ENCODE data around the gene VOPP1.

The VOPP1 gene

GRCh38 chr7:55509322-55509721 is 63.0 kb downstream of the VOPP1 start:
- POLR2A ChIA-PET = no interaction called here
- DNase-seq = no peak
- H3K27me3 ChIP-seq (replicated peaks in 2 of 5; ENCODE audit: control insufficient read depth in 4 of 5, insufficient read depth in 5 of 5, low read length in 4 of 5) = no peaks in the 10 kb centered on the region
- no peak overlapping the region for H3K4me3 ChIP-seq (ENCODE audit: control insufficient read depth in 1 of 7, extremely low read depth in 1 of 7, insufficient read depth in 4 of 7, low read depth in 2 of 7, low read length in 6 of 7)
- H3K36me3 ChIP-seq (ENCODE audit: control insufficient read depth in 4 of 4, insufficient read depth in 4 of 4, low read length in 3 of 4) = peaks cover 0 to 9% (median under 1%) of the 10 kb centered on the region in 4 experiments
- CTCF ChIA-PET = interaction anchor here (1.3 to 1.5 kb wide), 2 partner anchors 14 to 94 kb away, joined by 3 to 4 read pairs; no protein-coding TSS in a partner anchor
- H3K9me3 ChIP-seq (ENCODE audit: control extremely low read depth in 1 of 5, control insufficient read depth in 4 of 5, insufficient read depth in 2 of 5, low read depth in 1 of 5, low read length in 4 of 5) = no peaks in the 10 kb centered on the region
- no peak overlapping the region for H3K27ac ChIP-seq (ENCODE audit: insufficient read depth in 1 of 2, low read depth in 1 of 2, low read length in 2 of 2, poor library complexity in 1 of 2, severe bottlenecking in 2 of 2)
- no peaks in the 10 kb centered on the region for H3K4me1 ChIP-seq (ENCODE audit: control extremely low read depth in 1 of 4, control insufficient read depth in 4 of 4, insufficient read depth in 4 of 4, low read length in 3 of 4)
- no CpG with 5 or more reads among the region's 1 CpG for WGBS (ENCODE audit: insufficient coverage)

DNA sequence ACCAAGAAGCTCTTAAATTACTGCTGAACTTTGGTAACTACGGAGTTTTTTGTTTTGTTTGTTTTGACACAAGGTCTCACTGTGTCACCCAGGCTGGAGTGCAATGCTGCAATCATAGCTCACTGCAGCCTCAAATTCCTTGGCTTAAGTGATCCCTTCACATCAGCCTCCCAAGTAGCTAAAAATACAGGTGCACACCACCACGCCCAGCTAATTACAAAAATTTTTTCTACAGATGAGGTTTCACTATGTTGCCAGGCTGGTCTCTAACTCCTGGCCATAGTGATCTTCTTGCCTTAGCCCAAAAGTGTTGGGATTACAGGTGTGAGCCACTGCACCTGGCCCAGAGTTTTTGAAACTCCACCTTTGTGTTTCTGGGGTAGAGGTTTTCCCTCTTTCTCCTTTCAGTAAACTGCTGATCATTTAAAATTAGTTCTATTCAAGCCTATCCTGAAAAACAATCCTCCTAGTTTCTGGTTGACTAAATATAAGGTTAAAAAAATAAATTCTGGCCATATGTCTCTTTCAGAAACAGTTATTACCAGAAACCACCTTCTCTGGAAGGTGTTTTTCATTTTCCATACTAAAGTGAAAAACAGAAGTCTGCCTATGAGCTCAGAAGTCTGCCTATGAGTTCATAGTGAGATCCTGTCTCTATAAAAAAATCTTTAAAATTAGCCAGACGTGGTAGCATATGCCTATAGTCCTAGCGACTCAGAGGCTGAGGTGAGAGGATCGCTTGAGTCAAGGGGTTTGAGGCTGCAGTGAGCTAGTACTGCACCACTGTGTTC is 63.9 kb downstream of the VOPP1 start:
- peaks cover 0 to 5% (median 1%) of the 10 kb centered on the region in 4 experiments for H3K36me3 ChIP-seq (ENCODE audit: control insufficient read depth in 4 of 4, insufficient read depth in 4 of 4, low read length in 3 of 4)
- ChIA-PET POLR2A (no interaction called here), CTCF (interaction anchor here (1.3 to 1.5 kb wide), 3 partner anchors 13 to 93 kb away, joined by 3 to 4 read pairs (median 3); no protein-coding TSS in a partner anchor)
- H3K27me3 ChIP-seq (replicated peaks in 2 of 5; ENCODE audit: control insufficient read depth in 4 of 5, insufficient read depth in 5 of 5, low read length in 4 of 5) = no peaks in the 10 kb centered on the region
- no peak overlapping the region for H3K4me3 ChIP-seq (ENCODE audit: control insufficient read depth in 1 of 7, extremely low read depth in 1 of 7, insufficient read depth in 4 of 7, low read depth in 2 of 7, low read length in 6 of 7)
- 98% methylated on average over 4 of the region's 5 CpGs for WGBS (ENCODE audit: insufficient coverage)
- H3K27ac ChIP-seq (ENCODE audit: insufficient read depth in 1 of 2, low read depth in 1 of 2, low read length in 2 of 2, poor library complexity in 1 of 2, severe bottlenecking in 2 of 2) = no peak overlapping the region
- no peak for DNase-seq
- no peaks in the 10 kb centered on the region for H3K9me3 ChIP-seq (ENCODE audit: control extremely low read depth in 1 of 5, control insufficient read depth in 4 of 5, insufficient read depth in 2 of 5, low read depth in 1 of 5, low read length in 4 of 5)
- H3K4me1 ChIP-seq (ENCODE audit: control extremely low read depth in 1 of 4, control insufficient read depth in 4 of 4, insufficient read depth in 4 of 4, low read length in 3 of 4) = no peaks in the 10 kb centered on the region

DNA sequence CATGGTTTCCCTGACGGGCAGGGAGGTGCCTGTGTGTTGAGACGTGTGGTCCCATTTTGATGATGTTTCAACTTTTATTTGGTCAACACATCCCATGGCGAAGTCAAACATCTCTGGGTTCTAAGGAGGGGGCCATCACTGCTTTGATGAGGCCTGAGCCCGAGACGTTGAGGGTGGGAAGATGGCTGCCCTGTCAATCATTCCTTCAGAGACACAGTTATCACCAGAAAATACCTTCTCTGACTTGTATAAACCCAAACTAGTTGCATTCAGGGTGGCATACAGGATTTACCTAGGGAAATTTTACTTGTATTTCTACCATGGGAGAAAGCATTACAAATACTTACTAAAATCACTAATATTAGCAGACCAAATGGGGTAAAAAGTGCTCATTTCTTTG is 64.6 kb downstream of the VOPP1 start:
- Histone ChIP-seq H3K36me3 (ENCODE audit: control insufficient read depth in 4 of 4, insufficient read depth in 4 of 4, low read length in 3 of 4) (peaks cover 0 to 3% (median 1%) of the 10 kb centered on the region in 4 experiments), H3K9me3 (ENCODE audit: control extremely low read depth in 1 of 5, control insufficient read depth in 4 of 5, insufficient read depth in 2 of 5, low read depth in 1 of 5, low read length in 4 of 5) (no peaks in the 10 kb centered on the region), H3K4me1 (ENCODE audit: control extremely low read depth in 1 of 4, control insufficient read depth in 4 of 4, insufficient read depth in 4 of 4, low read length in 3 of 4) (no peaks in the 10 kb centered on the region), H3K27me3 (replicated peaks in 2 of 5; ENCODE audit: control insufficient read depth in 4 of 5, insufficient read depth in 5 of 5, low read length in 4 of 5) (no peaks in the 10 kb centered on the region), H3K27ac (ENCODE audit: insufficient read depth in 1 of 2, low read depth in 1 of 2, low read length in 2 of 2, poor library complexity in 1 of 2, severe bottlenecking in 2 of 2) (no peak overlapping the region), H3K4me3 (ENCODE audit: control insufficient read depth in 1 of 7, extremely low read depth in 1 of 7, insufficient read depth in 4 of 7, low read depth in 2 of 7, low read length in 6 of 7) (no peak overlapping the region)
- WGBS (ENCODE audit: insufficient coverage) = 100% methylated on average over 5 of the region's 5 CpGs
- DNase-seq = no peak
- POLR2A ChIA-PET = no interaction called here
- CTCF ChIA-PET = interaction anchor here (1.3 kb wide), 1 partner anchor 18 kb away, joined by 3 read pairs; no protein-coding TSS in a partner anchor

DNA sequence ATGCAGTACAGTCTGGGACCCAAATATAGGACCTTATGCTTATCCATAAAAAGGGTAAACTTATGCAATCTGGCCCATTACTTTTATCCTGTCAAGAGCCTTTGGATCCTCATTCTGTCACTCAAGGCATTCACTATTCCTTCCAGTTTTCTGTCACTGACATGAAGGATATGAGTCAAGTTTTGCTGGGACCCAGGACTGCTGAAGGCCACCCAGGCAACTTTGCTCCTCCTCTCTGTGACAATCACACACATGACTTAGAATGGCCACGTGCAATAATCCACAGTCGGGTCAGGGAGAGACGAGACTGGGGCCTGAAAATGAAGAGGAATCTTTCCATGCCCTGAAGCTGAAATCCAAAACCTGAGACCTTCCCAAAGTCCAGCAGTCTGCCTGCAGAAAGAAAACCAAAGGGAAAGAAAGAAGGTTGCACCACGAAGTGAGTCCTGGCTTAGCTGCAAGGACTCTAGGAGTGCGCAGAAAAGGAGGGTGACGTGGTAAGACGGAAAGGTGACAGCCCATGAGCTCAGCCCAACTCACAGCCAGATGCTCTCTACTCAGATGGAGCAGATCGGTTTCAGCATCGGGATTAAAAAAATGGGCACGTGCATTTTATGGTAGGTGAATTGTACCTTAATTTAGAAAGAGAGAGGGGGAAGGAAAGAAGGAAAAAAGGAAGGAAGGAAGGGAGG is 67.2 kb downstream of the VOPP1 start:
- no peaks in the 10 kb centered on the region for H3K4me1 ChIP-seq (ENCODE audit: control extremely low read depth in 1 of 4, control insufficient read depth in 4 of 4, insufficient read depth in 4 of 4, low read length in 3 of 4)
- ChIA-PET POLR2A (no interaction called here), CTCF (no interaction called here)
- no peaks in the 10 kb centered on the region for H3K27me3 ChIP-seq (replicated peaks in 2 of 5; ENCODE audit: control insufficient read depth in 4 of 5, insufficient read depth in 5 of 5, low read length in 4 of 5)
- no peaks in the 10 kb centered on the region for H3K9me3 ChIP-seq (ENCODE audit: control extremely low read depth in 1 of 5, control insufficient read depth in 4 of 5, insufficient read depth in 2 of 5, low read depth in 1 of 5, low read length in 4 of 5)
- no peak for DNase-seq
- no peak overlapping the region for H3K27ac ChIP-seq (ENCODE audit: insufficient read depth in 1 of 2, low read depth in 1 of 2, low read length in 2 of 2, poor library complexity in 1 of 2, severe bottlenecking in 2 of 2)
- peaks cover 0 to 3% (median 0%) of the 10 kb centered on the region in 4 experiments for H3K36me3 ChIP-seq (ENCODE audit: control insufficient read depth in 4 of 4, insufficient read depth in 4 of 4, low read length in 3 of 4)
- 100% methylated on average over 3 of the region's 10 CpGs for WGBS (ENCODE audit: insufficient coverage)
- H3K4me3 ChIP-seq (ENCODE audit: control insufficient read depth in 1 of 7, extremely low read depth in 1 of 7, insufficient read depth in 4 of 7, low read depth in 2 of 7, low read length in 6 of 7) = no peak overlapping the region

DNA sequence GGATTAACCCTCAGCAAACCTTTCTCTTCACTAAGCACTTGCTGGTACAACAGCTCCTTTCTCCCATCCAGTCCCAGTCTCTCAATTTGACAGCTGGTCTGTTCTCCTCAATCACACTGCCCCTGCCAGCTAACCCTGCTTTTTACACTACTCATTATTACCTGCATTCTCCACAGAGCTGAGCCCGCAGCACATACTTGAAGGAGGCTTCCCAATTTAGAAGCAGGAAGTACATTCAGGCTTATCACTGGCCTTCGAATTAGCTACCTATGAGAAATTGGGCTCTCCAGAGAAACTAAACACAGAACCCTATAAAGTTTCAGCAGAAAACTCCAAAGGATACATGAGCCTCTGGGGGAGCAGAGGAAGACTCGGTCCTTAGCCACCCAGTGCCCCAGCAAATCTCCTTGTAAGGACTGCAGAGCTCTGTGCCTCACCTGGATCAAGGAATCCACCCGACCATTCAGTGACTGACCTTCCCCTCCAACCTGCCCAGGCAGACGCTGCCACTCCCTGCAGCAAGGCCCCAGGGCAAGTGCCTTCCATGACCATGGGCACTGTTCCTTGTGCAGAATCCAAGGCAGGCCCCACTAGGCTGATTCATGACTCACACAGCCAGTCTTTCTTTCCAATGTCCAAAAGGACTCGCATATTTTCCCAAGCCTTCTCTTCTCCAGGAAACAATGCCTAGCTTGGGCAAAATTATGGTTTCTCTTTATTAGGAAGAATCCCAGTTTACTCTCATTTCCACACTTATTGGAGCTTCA is 68.0 kb downstream of the VOPP1 start:
- Histone ChIP-seq H3K4me3 (ENCODE audit: control insufficient read depth in 1 of 7, extremely low read depth in 1 of 7, insufficient read depth in 4 of 7, low read depth in 2 of 7, low read length in 6 of 7) (no peak overlapping the region), H3K27me3 (replicated peaks in 2 of 5; ENCODE audit: control insufficient read depth in 4 of 5, insufficient read depth in 5 of 5, low read length in 4 of 5) (no peaks in the 10 kb centered on the region), H3K4me1 (ENCODE audit: control extremely low read depth in 1 of 4, control insufficient read depth in 4 of 4, insufficient read depth in 4 of 4, low read length in 3 of 4) (no peaks in the 10 kb centered on the region), H3K27ac (ENCODE audit: insufficient read depth in 1 of 2, low read depth in 1 of 2, low read length in 2 of 2, poor library complexity in 1 of 2, severe bottlenecking in 2 of 2) (no peak overlapping the region), H3K36me3 (ENCODE audit: control insufficient read depth in 4 of 4, insufficient read depth in 4 of 4, low read length in 3 of 4) (peaks cover 0 to 3% (median 0%) of the 10 kb centered on the region in 4 experiments), H3K9me3 (ENCODE audit: control extremely low read depth in 1 of 5, control insufficient read depth in 4 of 5, insufficient read depth in 2 of 5, low read depth in 1 of 5, low read length in 4 of 5) (no peaks in the 10 kb centered on the region)
- POLR2A ChIA-PET = no interaction called here
- WGBS (ENCODE audit: insufficient coverage) = 95% methylated on average over 5 of the region's 6 CpGs
- CTCF ChIA-PET = interaction anchor here (1.1 kb wide), 1 partner anchor 14 kb away, joined by 3 read pairs; no protein-coding TSS in a partner anchor
- DNase-seq = no peak

GRCh38 chr7:55502858-55503440 is 69.4 kb downstream of the VOPP1 start:
- 98% methylated on average over 5 of the region's 8 CpGs for whole genome bisulfite sequencing (ENCODE audit: insufficient coverage)
- H3K4me3 ChIP-seq (ENCODE audit: control insufficient read depth in 1 of 7, extremely low read depth in 1 of 7, insufficient read depth in 4 of 7, low read depth in 2 of 7, low read length in 6 of 7) = no peak overlapping the region
- no peak overlapping the region for H3K27ac ChIP-seq (ENCODE audit: insufficient read depth in 1 of 2, low read depth in 1 of 2, low read length in 2 of 2, poor library complexity in 1 of 2, severe bottlenecking in 2 of 2)
- H3K9me3 ChIP-seq (ENCODE audit: control extremely low read depth in 1 of 5, control insufficient read depth in 4 of 5, insufficient read depth in 2 of 5, low read depth in 1 of 5, low read length in 4 of 5) = no peaks in the 10 kb centered on the region
- no peaks in the 10 kb centered on the region for H3K27me3 ChIP-seq (replicated peaks in 2 of 5; ENCODE audit: control insufficient read depth in 4 of 5, insufficient read depth in 5 of 5, low read length in 4 of 5)
- H3K36me3 ChIP-seq (ENCODE audit: control insufficient read depth in 4 of 4, insufficient read depth in 4 of 4, low read length in 3 of 4) = peaks cover 0 to 3% (median under 1%) of the 10 kb centered on the region in 4 experiments
- ChIA-PET POLR2A (no interaction called here), CTCF (no interaction called here)
- no peaks in the 10 kb centered on the region for H3K4me1 ChIP-seq (ENCODE audit: control extremely low read depth in 1 of 4, control insufficient read depth in 4 of 4, insufficient read depth in 4 of 4, low read length in 3 of 4)
- no peak for DNase-seq

Data from common myeloid progenitor, CD34-positive (primary cell).